ENCODE results near the gene TXNRD3.

TXNRD3 gene

GRCh38 chr3:126621171-126621570, 33.8 kb downstream of the TXNRD3 start:
- TF ChIP-seq CTCF (conservative IDR thresholded peaks at IDR 0.05; ENCODE audit: low read length) (no peak), EZH2phosphoT487 (IDR thresholded peaks at IDR 0.05; ENCODE audit: borderline replicate concordance) (no peak)
- Histone ChIP-seq H3K4me1 (ENCODE audit: insufficient read depth, low read length, poor library complexity, severe bottlenecking) (peaks cover 77% of the 10 kb centered on the region), H3K27me3 (ENCODE audit: insufficient read depth, low read length, poor library complexity, severe bottlenecking) (no peaks in the 10 kb centered on the region), H3K4me3 (ENCODE audit: low read length, poor library complexity, severe bottlenecking) (no peak overlapping the region), H3K9me3 (ENCODE audit: insufficient read depth, low read depth, low read length) (no peaks in the 10 kb centered on the region), H2AFZ (ENCODE audit: low read length) (no peak overlapping the region), H3K9ac (ENCODE audit: low read depth, low read length, poor library complexity, severe bottlenecking) (peak overlapping the region; percentile 3), H3K4me2 (ENCODE audit: low read depth, low read length, poor library complexity, severe bottlenecking) (no peak overlapping the region), H3K36me3 (ENCODE audit: insufficient read depth, low read length) (no peaks in the 10 kb centered on the region; the same call in 1 of the 2 replicates), H3F3A (ENCODE audit: low read depth) (peaks cover 4% of the 10 kb centered on the region), H3K79me2 (ENCODE audit: insufficient read depth, low read length) (no peaks in the 10 kb centered on the region), H3K9me2 (replicated peaks; ENCODE audit: low read depth, low read length) (no peaks in the 10 kb centered on the region), H4K20me1 (ENCODE audit: insufficient read depth, low read length, poor library complexity, severe bottlenecking) (no peaks in the 10 kb centered on the region)

GRCh38 chr3:126620738-126621137, 34.2 kb downstream of the TXNRD3 start:
- H3K9me2 ChIP-seq (replicated peaks; ENCODE audit: low read depth, low read length): no peaks in the 10 kb centered on the region
- H3K4me2 ChIP-seq (ENCODE audit: low read depth, low read length, poor library complexity, severe bottlenecking): no peak overlapping the region
- no peaks in the 10 kb centered on the region for H3K79me2 ChIP-seq (ENCODE audit: insufficient read depth, low read length)
- peak overlapping the region; percentile 3 for H3K9ac ChIP-seq (ENCODE audit: low read depth, low read length, poor library complexity, severe bottlenecking)
- H3K4me1 ChIP-seq (ENCODE audit: insufficient read depth, low read length, poor library complexity, severe bottlenecking): peaks cover 74% of the 10 kb centered on the region
- no peak overlapping the region for H2AFZ ChIP-seq (ENCODE audit: low read length)
- no peaks in the 10 kb centered on the region; the same call in 1 of the 2 replicates for H3K36me3 ChIP-seq (ENCODE audit: insufficient read depth, low read length)
- H4K20me1 ChIP-seq (ENCODE audit: insufficient read depth, low read length, poor library complexity, severe bottlenecking): no peaks in the 10 kb centered on the region
- no peaks in the 10 kb centered on the region for H3K9me3 ChIP-seq (ENCODE audit: insufficient read depth, low read depth, low read length)
- H3K27me3 ChIP-seq (ENCODE audit: insufficient read depth, low read length, poor library complexity, severe bottlenecking): no peaks in the 10 kb centered on the region
- TF ChIP-seq CTCF (conservative IDR thresholded peaks at IDR 0.05; ENCODE audit: low read length) (no peak), EZH2phosphoT487 (IDR thresholded peaks at IDR 0.05; ENCODE audit: borderline replicate concordance) (no peak)
- no peaks in the 10 kb centered on the region for H3F3A ChIP-seq (ENCODE audit: low read depth)
- H3K4me3 ChIP-seq (ENCODE audit: low read length, poor library complexity, severe bottlenecking): no peak overlapping the region

GRCh38 chr3:126618760-126619159, 36.2 kb downstream of the TXNRD3 start:
- no peak for TF ChIP-seq CTCF (conservative IDR thresholded peaks at IDR 0.05; ENCODE audit: low read length)
- TF ChIP-seq EZH2phosphoT487 (IDR thresholded peaks at IDR 0.05; ENCODE audit: borderline replicate concordance): no peak
- H3K27me3 ChIP-seq (ENCODE audit: insufficient read depth, low read length, poor library complexity, severe bottlenecking): no peaks in the 10 kb centered on the region
- no peaks in the 10 kb centered on the region for H3K79me2 ChIP-seq (ENCODE audit: insufficient read depth, low read length)
- no peaks in the 10 kb centered on the region; the same call in 1 of the 2 replicates for H3K36me3 ChIP-seq (ENCODE audit: insufficient read depth, low read length)
- H2AFZ ChIP-seq (ENCODE audit: low read length): no peak overlapping the region
- H3K4me1 ChIP-seq (ENCODE audit: insufficient read depth, low read length, poor library complexity, severe bottlenecking): peaks cover 68% of the 10 kb centered on the region
- no peak overlapping the region for H3K9ac ChIP-seq (ENCODE audit: low read depth, low read length, poor library complexity, severe bottlenecking)
- H3F3A ChIP-seq (ENCODE audit: low read depth): no peaks in the 10 kb centered on the region
- no peaks in the 10 kb centered on the region for H3K9me2 ChIP-seq (replicated peaks; ENCODE audit: low read depth, low read length)
- no peak overlapping the region for H3K4me2 ChIP-seq (ENCODE audit: low read depth, low read length, poor library complexity, severe bottlenecking)
- H3K9me3 ChIP-seq (ENCODE audit: insufficient read depth, low read depth, low read length): no peaks in the 10 kb centered on the region
- no peaks in the 10 kb centered on the region for H4K20me1 ChIP-seq (ENCODE audit: insufficient read depth, low read length, poor library complexity, severe bottlenecking)
- H3K4me3 ChIP-seq (ENCODE audit: low read length, poor library complexity, severe bottlenecking): no peak overlapping the region
